Hematopoietic multipotent progenitor cell (in vitro differentiated cells): ENCODE measurements around the gene GIMAP5. TPM values are rescaled to one million over a fixed set of nuclear protein-coding genes. Genes with fewer than 3 reads are reported as not detected.
"Not testable (repeated sequence)": the region's sequence is repeated elsewhere in the genome, so short reads cannot be mapped to it uniquely, and the experiment has no call there.

Experiments used
- DNase-seq, 3 donors: peaks; one replicate each; pipeline ENCODE4 v3.0.0-alpha.2; 2011 to 2015; ENCODE audit warnings: low read depth in 2 of 3, low spot score in 2 of 3
- total RNA-seq: library from RNA; depleted of rRNA; stranded (reverse); fragments of >200 nt; gene quantifications from one replicate; pipeline ENCODE4 v1.2.3, GENCODE V29; 2012

GIMAP5 gene
- total RNA-seq, 1 donor = 29.1 TPM

GRCh38 chr7:150766334-150766709, 29.1 kb downstream of the GIMAP5 start:
- no peak for DNase-seq

GRCh38 chr7:150769768-150770167, 32.5 kb downstream of the GIMAP5 start:
- no peak for DNase-seq

- not testable (repeated sequence) for DNase-seq
Measured at GRCh38 chr7:150774131-150774530, 36.9 kb downstream of the GIMAP5 start.

- peak in 1 of 3 donors; percentile 11 for DNase-seq
Measured at GRCh38 chr7:150778014-150778737, 41.0 kb downstream of the GIMAP5 start.

- peak; percentile 37 to 71 (median 57) for DNase-seq
Measured at GRCh38 chr7:150778738-150779301, 41.6 kb downstream of the GIMAP5 start.

- DNase-seq = no peak
Measured at GRCh38 chr7:150780292-150780691, 43.1 kb downstream of the GIMAP5 start.

- no peak for DNase-seq
Measured at GRCh38 chr7:150781103-150781502, 43.9 kb downstream of the GIMAP5 start.

- no peak for DNase-seq
Measured at GRCh38 chr7:150781961-150782360, 44.7 kb downstream of the GIMAP5 start.

GRCh38 chr7:150784120-150784736, 47.0 kb downstream of the GIMAP5 start:
- no peak for DNase-seq

- DNase-seq = no peak
Measured at GRCh38 chr7:150784954-150785353, 47.7 kb downstream of the GIMAP5 start.

GRCh38 chr7:150787321-150788281, 50.4 kb downstream of the GIMAP5 start:
- DNase-seq = peak in 2 of 3 donors; percentile 76 to 88

- DNase-seq = peak in 1 of 3 donors; percentile 44
Measured at GRCh38 chr7:150788474-150789269, 51.5 kb downstream of the GIMAP5 start.

- DNase-seq = no peak
Measured at GRCh38 chr7:150790416-150791075, 53.3 kb downstream of the GIMAP5 start.

- no peak for DNase-seq
Measured at GRCh38 chr7:150791304-150791703, 54.1 kb downstream of the GIMAP5 start.

GRCh38 chr7:150791746-150792452, 54.7 kb downstream of the GIMAP5 start:
- DNase-seq = no peak
